ENCODE data around the gene PLEKHJ1. TPM values are rescaled to one million over a fixed set of nuclear protein-coding genes. Genes with fewer than 3 reads are reported as not detected.

The PLEKHJ1 gene, protein sequence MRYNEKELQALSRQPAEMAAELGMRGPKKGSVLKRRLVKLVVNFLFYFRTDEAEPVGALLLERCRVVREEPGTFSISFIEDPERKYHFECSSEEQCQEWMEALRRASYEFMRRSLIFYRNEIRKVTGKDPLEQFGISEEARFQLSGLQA
- total RNA-seq (2021; ENCODE audit: unreplicated experiment) (78.6 TPM), Bru-seq, nascent RNA (percentile 73 among the genes with signal in this experiment), BruChase-seq, experiment 1, labeled RNA remaining after a 2-hour chase (percentile 80 among the genes with signal in this experiment), BruChase-seq, experiment 2, labeled RNA remaining after a 6-hour chase (percentile 83 among the genes with signal in this experiment)
- polyA plus RNA-seq (2012; ENCODE audit: insufficient read length), result 74.7 TPM
- long read RNA-seq, transcript PLEKHJ1-206 (5 exons, 1,311 nt), result minor isoform, 6 of 121 reads
- long read RNA-seq, transcript PLEKHJ1-201 (6 exons, 1,206 nt), result major isoform, 78 of 121 reads
- long read RNA-seq, partial matches to known transcripts, result 7 of 121 reads
- long read RNA-seq, other reads (novel, unspliced or antisense), result 20 of 121 reads

DNA sequence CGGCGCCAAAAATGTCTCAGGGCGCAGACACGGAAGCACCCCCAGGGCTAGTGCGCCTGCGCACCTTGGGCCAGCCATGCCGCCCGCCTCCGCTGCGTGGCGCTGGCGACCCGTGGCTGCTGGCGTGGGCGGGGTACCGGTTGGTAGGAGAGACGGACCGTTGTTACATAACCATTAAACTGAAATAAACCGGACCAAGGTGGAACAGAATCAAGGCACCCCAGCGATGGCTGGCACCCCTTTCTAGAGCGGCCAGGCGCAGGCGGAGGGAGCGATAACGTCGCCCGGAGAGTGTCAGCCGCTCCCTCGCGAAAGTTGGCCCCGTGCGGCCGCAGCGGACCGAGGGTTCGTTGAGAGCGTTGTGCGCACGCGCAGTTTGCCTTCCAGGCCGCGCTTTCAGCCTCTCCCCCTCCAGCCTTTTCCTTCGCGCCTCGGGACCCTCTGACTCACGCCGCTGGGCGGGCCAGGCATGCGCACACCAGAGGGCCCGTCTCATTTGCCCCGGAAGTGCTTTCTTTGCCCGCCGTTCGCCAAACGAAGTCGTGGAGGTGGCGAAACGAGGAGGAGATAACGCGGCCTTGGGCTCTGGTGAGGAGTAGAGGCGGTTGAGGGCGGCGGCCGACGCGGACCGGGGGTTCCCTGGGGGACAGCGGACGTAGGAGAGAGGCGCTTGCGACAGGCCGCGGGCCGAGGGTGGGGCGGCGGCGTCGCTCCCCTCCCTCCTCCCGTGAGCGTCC, at the start of gene PLEKHJ1, which contains the start of gene SF3A2:
Gene PLEKHJ1 (minus strand): TSS at position 16 of the 737 bp plus-strand sequence. CDS start 81 bp downstream, outside the sequence.
Gene SF3A2 (plus strand): TSS at position 511 of the 737 bp plus-strand sequence. CDS start 6,595 bp downstream, outside the sequence.
- in situ Hi-C loops (cut with HindIII; ENCODE audit: low pct_unique_long_range_greater_than_20kb, low sequenced_read_pairs), result no loop called here
- no TSS peak for BruUV-seq (replicated peaks)
- POLR2A ChIA-PET, result interaction anchor here (0.6 kb wide), 1 partner anchor 82 kb away, joined by 16 read pairs; no protein-coding TSS in a partner anchor

More for the DNA sequence above, at the start of gene PLEKHJ1, which contains the start of gene SF3A2:
- DNase-seq (ENCODE audit: low read depth, low spot score), result peak; percentile 86
- Histone ChIP-seq H3K4me1 (ENCODE audit: control insufficient read depth, insufficient read depth, low read length) (peaks cover 36% of the 10 kb centered on the region), H3K27me3 (ENCODE audit: control insufficient read depth, insufficient read depth, low read length) (no peaks in the 10 kb centered on the region), H3K36me3 (ENCODE audit: control insufficient read depth, insufficient read depth, low read length) (peaks cover 4% of the 10 kb centered on the region; the same call in 1 of the 2 replicates), H3K9me3 (ENCODE audit: control insufficient read depth, insufficient read depth, low read depth, low read length) (no peaks in the 10 kb centered on the region), H3K27ac (ENCODE audit: low read length) (peak within 1 kb of the TSS; percentile 89), H3K4me3 (ENCODE audit: low read depth in 2 of 2, low read length in 2 of 2) (peak within 1 kb of the TSS; percentile 75 to 83)
- CTCF ChIA-PET, result interaction anchor here (1.4 kb wide), 1 partner anchor 80 kb away, joined by 3 read pairs; no protein-coding TSS in a partner anchor
- intact Hi-C loops (cut with micrococcal nuclease; ENCODE audit: unreplicated experiment), result loop anchor here (2.0 to 5.0 kb wide), 2 partner anchors 36 to 81 kb away; no protein-coding TSS in a partner anchor
- TF ChIP-seq TCF7L2 (IDR thresholded peaks at IDR 0.05; ENCODE audit: low read depth, low read length) (no peak), POLR2AphosphoS5 (IDR thresholded peaks at IDR 0.05; ENCODE audit: low read depth, low read length) (peak; percentile 71), SIN3A (IDR thresholded peaks at IDR 0.05; ENCODE audit: borderline replicate concordance, insufficient read depth, low read depth, low read length) (0 out of 2 replicates have a peak, but pooled peaks have one; percentile 29)
- TF ChIP-seq, protein P1, sequence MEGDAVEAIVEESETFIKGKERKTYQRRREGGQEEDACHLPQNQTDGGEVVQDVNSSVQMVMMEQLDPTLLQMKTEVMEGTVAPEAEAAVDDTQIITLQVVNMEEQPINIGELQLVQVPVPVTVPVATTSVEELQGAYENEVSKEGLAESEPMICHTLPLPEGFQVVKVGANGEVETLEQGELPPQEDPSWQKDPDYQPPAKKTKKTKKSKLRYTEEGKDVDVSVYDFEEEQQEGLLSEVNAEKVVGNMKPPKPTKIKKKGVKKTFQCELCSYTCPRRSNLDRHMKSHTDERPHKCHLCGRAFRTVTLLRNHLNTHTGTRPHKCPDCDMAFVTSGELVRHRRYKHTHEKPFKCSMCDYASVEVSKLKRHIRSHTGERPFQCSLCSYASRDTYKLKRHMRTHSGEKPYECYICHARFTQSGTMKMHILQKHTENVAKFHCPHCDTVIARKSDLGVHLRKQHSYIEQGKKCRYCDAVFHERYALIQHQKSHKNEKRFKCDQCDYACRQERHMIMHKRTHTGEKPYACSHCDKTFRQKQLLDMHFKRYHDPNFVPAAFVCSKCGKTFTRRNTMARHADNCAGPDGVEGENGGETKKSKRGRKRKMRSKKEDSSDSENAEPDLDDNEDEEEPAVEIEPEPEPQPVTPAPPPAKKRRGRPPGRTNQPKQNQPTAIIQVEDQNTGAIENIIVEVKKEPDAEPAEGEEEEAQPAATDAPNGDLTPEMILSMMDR (IDR thresholded peaks at IDR 0.05), result peak; percentile 98
- TF ChIP-seq, protein P2, sequence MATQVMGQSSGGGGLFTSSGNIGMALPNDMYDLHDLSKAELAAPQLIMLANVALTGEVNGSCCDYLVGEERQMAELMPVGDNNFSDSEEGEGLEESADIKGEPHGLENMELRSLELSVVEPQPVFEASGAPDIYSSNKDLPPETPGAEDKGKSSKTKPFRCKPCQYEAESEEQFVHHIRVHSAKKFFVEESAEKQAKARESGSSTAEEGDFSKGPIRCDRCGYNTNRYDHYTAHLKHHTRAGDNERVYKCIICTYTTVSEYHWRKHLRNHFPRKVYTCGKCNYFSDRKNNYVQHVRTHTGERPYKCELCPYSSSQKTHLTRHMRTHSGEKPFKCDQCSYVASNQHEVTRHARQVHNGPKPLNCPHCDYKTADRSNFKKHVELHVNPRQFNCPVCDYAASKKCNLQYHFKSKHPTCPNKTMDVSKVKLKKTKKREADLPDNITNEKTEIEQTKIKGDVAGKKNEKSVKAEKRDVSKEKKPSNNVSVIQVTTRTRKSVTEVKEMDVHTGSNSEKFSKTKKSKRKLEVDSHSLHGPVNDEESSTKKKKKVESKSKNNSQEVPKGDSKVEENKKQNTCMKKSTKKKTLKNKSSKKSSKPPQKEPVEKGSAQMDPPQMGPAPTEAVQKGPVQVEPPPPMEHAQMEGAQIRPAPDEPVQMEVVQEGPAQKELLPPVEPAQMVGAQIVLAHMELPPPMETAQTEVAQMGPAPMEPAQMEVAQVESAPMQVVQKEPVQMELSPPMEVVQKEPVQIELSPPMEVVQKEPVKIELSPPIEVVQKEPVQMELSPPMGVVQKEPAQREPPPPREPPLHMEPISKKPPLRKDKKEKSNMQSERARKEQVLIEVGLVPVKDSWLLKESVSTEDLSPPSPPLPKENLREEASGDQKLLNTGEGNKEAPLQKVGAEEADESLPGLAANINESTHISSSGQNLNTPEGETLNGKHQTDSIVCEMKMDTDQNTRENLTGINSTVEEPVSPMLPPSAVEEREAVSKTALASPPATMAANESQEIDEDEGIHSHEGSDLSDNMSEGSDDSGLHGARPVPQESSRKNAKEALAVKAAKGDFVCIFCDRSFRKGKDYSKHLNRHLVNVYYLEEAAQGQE (IDR thresholded peaks at IDR 0.05; ENCODE audit: insufficient read depth in 1 of 2, low read depth in 2 of 2, low read length in 1 of 2), result no peak
- peak; percentile 78 for ATAC-seq
